UCSD-AML1 (cell line): ENCODE measurements around the gene MCU.
"Not testable (repeated sequence)": the region's sequence is repeated elsewhere in the genome, so short reads cannot be mapped to it uniquely, and the experiment has no call there.

Source experiments
- DNase-seq: peaks from one replicate; lab custom pipeline; 2025; ENCODE audit not compliant: unreplicated experiment; lab: John Stamatoyannopoulos, UW

MCU gene

DNA sequence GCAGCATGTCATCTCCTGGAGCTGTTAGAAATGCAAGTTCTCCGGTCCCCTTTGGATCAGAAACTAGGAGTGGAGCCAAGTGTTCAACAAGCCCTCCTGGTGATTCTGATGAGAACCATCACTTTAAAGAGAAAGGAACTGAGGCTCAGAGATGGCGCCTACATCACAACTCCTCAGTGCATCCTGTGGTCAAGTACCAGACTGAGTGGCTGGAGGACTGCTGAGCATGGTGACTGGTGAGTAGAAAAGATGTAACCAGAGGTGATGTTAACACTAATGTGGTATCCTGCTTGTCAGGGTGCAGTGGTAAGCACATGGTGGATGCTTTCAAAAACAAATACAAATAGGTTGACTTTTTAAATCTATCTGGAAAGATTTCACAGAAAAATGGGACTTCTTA, 198.1 kb downstream of the MCU start:
- no peak for DNase-seq

DNA sequence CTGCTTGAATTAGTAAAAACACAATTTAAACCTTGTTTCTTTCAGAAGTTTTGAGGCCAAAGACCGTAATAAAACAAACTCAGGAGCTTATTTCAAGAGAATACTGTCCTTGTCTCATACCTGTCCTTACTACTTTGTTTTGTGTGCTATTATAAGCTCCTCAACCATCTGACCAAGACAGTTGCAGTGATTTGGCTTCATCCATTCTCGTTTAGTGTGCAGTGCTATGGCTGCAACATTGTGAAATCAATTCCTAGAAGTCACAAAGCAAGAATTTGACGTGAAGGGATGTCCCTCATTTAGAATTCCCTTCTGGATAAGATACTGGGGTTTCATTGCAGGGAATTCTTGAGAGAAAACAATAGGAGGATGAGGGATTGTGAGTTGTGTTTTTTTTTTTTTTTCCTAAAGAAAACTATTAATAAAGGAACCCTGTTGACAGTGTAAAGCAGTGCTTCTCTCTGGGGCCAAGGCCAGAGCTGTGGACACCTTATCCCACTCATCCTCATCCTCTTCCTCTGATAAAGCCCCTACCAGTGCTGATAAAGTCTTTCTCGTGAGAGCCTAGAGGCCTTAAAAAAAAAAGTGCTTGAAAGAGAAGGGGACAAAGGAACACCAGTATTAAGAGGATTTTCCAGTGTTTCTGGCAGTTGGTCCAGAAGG, 201.3 kb downstream of the MCU start, which contains the start of gene OIT3:
Gene OIT3, plus strand, starts transcription at position 604 of the 663 bp plus-strand sequence. CDS start 60 bp downstream, outside the sequence.
- no peak for DNase-seq

- DNase-seq = no peak
Observed at GRCh38 chr10:72895236-72895850, 203.4 kb downstream of the MCU start.

DNA sequence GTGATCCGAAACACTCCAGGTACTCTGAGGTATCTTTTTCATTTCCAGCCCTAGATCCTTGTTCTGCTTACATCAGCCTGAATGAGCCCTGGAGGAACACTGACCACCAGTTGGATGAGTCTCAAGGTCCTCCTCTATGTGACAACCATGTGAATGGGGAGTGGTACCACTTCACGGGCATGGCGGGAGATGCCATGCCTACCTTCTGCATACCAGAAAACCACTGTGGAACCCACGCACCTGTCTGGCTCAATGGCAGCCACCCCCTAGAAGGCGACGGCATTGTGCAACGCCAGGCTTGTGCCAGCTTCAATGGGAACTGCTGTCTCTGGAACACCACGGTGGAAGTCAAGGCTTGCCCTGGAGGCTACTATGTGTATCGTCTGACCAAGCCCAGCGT, 206.7 kb downstream of the MCU start:
- DNase-seq = no peak

DNA sequence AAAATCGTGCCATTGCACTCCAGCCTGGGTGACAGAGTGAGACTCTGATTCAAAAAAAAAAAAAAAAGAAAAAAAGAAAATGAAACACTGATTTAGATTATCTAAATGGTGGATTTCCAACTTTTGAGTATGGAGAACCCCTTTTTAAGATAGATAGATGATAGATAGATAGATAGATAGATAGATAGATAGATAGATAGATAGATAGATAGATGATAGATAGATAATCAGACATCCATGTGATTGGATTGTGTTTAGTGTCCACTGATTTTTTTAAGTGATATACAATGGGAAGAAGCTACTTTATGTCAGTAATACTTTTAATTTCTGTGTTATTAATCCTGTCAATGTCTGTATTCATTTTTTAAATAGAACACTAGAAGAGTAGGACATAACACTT, 207.6 kb downstream of the MCU start:
- no peak for DNase-seq

DNA sequence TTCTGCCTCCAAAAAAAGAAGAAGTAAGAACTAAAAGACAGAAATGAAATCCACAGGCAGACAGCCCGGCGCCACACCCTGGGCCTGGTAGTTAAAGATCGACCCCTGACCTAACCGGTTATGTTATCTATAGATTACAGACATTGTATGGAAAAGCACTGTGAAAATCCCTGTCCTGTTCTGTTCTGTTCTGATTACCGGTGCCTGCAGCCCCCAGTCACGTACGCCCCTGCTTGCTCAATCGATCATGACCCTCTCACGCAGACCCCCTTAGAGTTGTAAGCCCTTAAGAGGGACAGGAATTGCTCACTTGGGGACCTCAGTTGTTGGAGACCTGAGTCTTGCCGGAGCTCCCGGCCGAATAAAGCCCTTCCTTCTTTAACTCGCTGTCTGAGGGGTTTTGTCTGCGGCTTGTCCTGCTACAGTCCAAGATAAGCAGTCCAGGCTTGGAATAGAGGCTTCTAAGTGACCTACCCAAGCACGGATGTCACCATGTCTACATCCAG, 212.1 kb downstream of the MCU start:
- DNase-seq = not testable (repeated sequence)

DNA sequence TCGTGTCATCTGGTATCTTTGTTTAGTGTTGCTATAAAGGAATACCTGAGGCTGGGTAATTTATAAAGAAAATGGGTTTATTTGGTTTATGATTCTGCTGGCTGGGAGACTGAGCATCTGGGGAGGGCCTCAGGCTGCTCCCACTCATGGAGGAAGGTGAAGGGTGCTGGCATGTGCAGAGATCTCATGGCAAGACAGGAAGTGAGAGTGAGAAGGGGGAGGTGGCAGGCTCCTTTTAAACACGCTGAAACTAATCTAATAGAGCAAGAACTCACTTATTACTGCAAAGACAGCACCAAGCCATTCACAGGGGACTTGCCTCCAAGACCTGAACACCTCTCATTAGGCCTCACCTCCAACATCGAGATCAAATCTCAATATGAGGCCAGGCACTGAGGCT, 212.9 kb downstream of the MCU start:
- no peak for DNase-seq

GRCh38 chr10:72906446-72906845, 214.5 kb downstream of the MCU start:
- no peak for DNase-seq

DNA sequence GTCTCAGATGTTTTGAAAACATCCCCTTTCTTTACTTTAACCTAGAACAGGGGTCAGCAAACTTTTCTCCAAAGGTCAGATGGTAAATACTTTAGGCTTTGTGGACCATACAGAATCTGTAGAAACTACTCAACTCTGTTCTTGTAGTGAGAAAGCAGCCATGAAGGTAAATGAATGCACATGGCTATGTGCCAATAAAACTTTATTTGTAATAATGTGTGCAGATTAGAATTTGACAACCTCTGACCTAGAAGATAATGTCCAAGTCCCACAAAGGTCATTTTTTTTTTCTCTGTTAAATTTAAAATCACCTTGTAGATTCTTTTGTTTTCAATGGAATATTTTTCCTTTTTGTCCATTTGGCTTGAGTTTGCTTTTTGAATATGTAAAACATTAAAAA, 218.8 kb downstream of the MCU start:
- DNase-seq = no peak

DNA sequence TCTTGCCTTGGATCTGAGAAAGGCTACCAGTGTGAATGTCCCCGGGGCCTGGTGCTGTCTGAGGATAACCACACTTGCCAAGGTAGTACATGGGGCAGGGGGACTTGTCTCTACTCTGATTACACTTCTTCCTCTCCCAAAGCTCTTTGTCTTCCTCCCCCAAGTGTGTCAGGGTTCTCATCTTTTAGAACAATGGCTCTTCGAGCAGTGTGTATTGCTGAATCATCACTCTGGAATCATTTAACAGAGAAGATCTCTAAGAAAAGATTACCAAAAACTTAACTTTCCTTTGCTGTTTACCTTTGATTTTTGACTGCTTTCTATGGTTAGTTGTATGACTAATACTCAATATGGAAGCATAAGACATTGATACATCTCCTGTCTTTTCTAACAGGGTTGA, 219.8 kb downstream of the MCU start:
- DNase-seq = no peak

GRCh38 chr10:72912736-72913135, 220.8 kb downstream of the MCU start:
- no peak for DNase-seq

- DNase-seq = no peak
Observed at GRCh38 chr10:72913287-72913686, 221.3 kb downstream of the MCU start.

GRCh38 chr10:72917201-72917600, 225.3 kb downstream of the MCU start:
- not testable (repeated sequence) for DNase-seq

- DNase-seq = not testable (repeated sequence)
Observed at GRCh38 chr10:72917803-72918332, 225.9 kb downstream of the MCU start.

DNA sequence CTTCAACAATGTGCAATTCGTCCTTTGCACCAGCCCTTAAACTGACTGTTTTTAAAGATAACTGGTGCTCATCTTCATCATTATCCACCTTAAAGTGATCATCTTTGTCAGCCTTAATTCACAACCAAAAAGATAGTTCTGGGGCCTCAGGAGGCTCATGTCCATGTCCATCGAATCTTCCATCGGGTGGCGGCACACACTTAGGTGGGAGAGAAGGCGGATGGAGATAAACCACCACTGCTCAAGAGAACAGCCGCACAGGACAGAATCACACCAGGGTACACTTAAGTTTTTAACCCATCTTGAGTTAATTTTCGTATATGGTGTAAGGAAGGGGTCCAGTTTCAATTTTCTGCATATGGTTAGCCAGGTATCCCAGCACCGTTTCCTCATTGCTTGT, 226.4 kb downstream of the MCU start:
- DNase-seq = no peak

DNA sequence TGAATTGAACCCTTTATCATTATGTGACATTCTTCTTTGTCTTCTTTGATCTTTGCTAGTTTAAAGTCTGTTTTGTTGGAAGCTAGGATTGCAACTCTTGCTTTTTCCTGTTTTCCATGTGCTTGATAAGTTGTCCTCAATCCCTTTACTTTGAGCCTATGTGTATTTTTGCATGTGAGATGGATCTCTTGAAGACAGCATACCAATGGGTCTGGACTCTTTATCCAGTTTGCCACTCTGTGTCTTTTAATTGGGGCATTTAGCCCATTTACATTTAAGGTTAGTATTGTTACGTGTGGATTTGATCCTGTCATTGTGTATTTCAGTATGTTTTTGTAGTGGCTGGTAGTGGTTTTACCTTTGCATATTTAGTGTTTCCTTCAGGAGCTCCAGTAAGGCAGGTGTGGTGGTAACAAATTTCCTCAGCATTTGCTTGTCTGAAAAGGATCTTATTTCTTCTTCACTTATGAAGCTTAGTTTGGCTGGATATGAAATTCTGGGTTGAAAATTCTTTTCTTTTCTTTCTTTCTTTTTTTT, 229.3 kb downstream of the MCU start:
- DNase-seq = not testable (repeated sequence)

DNA sequence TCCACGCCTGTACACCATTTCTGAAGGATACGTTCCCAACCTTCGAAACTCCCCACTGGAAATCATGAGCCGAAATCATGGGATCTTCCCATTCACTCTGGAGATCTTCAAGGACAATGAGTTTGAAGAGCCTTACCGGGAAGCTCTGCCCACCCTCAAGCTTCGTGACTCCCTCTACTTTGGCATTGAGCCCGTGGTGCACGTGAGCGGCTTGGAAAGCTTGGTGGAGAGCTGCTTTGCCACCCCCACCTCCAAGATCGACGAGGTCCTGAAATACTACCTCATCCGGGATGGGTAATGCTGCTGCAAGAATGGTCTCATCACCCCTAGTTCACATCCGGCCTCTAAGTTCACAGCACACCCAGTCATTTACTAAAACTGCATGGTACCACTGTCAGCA, 232.4 kb downstream of the MCU start:
- no peak for DNase-seq

GRCh38 chr10:72925951-72926465, 234.1 kb downstream of the MCU start:
- no peak for DNase-seq

GRCh38 chr10:72927485-72927884, 235.5 kb downstream of the MCU start:
- DNase-seq = no peak

- DNase-seq = no peak
Observed at GRCh38 chr10:72928798-72929197, 236.9 kb downstream of the MCU start.

GRCh38 chr10:72930276-72930675, 238.3 kb downstream of the MCU start:
- no peak for DNase-seq
